Brain microvascular endothelial cell (primary cell): ENCODE data around the gene FEZF2.

Experiments used
- DNase-seq: peaks from one replicate; pipeline ENCODE4 v3.0.0-alpha.2; 2020
- H3K27ac ChIP-seq: fragments of 250-450 bp; sonication (Bioruptor Pico); 2 replicates; pipeline ENCODE4 v1.5.1; 2020; ENCODE audit warnings: mild to moderate bottlenecking, moderate library complexity
- H3K27me3 ChIP-seq: fragments of 250-450 bp; sonication (Bioruptor Pico); replicated peaks from 2 replicates; pipeline ENCODE4 v1.5.1; 2020; ENCODE audit warnings: mild to moderate bottlenecking
- H3K36me3 ChIP-seq: fragments of 250-450 bp; sonication (Bioruptor Pico); replicated peaks from 2 replicates; pipeline ENCODE4 v1.5.1; 2020; ENCODE audit warnings: mild to moderate bottlenecking
- H3K4me3 ChIP-seq: 2 replicates; pipeline ENCODE4 v1.5.1; 2011; ENCODE audit warnings: low read depth, mild to moderate bottlenecking, control low read depth, low read length, moderate library complexity
- in situ Hi-C: cut with HindIII; loops from 2 replicates; pipeline ENCODE4 v1.10.0; 2017; ENCODE audit warnings: low sequenced_read_pairs, low pct_ligation_motif_present
- TF ChIP-seq, protein P1 (sequence below): IDR thresholded peaks from 2 replicates; pipeline ENCODE4 v1.5.1; 2011; ENCODE audit warnings: low read depth, mild to moderate bottlenecking, moderate library complexity, low read length, control low read depth, inconsistent platforms; ENCODE audit errors: missing control alignments

Gene FEZF2

GRCh38 chr3:62406945-62407344 lies 33.6 kb upstream of the FEZF2 start:
- no peak overlapping the region for H3K27ac ChIP-seq
- TF ChIP-seq, protein P1, sequence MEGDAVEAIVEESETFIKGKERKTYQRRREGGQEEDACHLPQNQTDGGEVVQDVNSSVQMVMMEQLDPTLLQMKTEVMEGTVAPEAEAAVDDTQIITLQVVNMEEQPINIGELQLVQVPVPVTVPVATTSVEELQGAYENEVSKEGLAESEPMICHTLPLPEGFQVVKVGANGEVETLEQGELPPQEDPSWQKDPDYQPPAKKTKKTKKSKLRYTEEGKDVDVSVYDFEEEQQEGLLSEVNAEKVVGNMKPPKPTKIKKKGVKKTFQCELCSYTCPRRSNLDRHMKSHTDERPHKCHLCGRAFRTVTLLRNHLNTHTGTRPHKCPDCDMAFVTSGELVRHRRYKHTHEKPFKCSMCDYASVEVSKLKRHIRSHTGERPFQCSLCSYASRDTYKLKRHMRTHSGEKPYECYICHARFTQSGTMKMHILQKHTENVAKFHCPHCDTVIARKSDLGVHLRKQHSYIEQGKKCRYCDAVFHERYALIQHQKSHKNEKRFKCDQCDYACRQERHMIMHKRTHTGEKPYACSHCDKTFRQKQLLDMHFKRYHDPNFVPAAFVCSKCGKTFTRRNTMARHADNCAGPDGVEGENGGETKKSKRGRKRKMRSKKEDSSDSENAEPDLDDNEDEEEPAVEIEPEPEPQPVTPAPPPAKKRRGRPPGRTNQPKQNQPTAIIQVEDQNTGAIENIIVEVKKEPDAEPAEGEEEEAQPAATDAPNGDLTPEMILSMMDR = no peak
- in situ Hi-C loops = no loop called here
- H3K36me3 ChIP-seq = no peaks in the 10 kb centered on the region
- no peak for DNase-seq
- H3K27me3 ChIP-seq = no peaks in the 10 kb centered on the region
- no peak overlapping the region for H3K4me3 ChIP-seq

GRCh38 chr3:62405566-62405965 lies 32.2 kb upstream of the FEZF2 start:
- Histone ChIP-seq H3K36me3 (no peaks in the 10 kb centered on the region), H3K27ac (no peak overlapping the region), H3K27me3 (no peaks in the 10 kb centered on the region), H3K4me3 (no peak overlapping the region)
- TF ChIP-seq, protein P1 = no peak
- no peak for DNase-seq
- in situ Hi-C loops = no loop called here

- H3K4me3 ChIP-seq = no peak overlapping the region
- no peak for DNase-seq
- no peak overlapping the region for H3K27ac ChIP-seq
- in situ Hi-C loops = no loop called here
- TF ChIP-seq, protein P1 = no peak
- H3K27me3 ChIP-seq = no peaks in the 10 kb centered on the region
- no peaks in the 10 kb centered on the region for H3K36me3 ChIP-seq
Measured at GRCh38 chr3:62405135-62405534, 31.8 kb upstream of the FEZF2 start.

DNA sequence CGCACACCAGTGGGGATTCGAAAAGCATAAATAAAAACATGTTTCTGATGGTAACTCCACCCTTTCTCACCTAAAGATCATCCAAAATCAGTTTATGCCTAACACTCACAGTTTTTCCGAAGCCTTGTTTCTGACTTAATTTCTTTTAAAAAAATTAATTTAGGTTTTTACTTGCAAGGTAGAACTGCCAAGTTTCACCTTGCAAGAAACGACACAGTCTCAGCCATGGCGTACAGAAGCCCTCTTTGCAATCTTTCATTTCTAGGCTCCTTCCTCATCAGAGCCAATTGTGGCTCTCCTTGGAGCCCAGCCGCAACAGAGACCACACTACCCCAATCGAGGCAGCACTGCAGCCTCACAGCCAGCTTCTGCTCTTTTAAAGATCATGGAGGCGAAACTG lies 31.0 kb upstream of the FEZF2 start:
- no peak for DNase-seq
- H3K27me3 ChIP-seq = no peaks in the 10 kb centered on the region
- TF ChIP-seq, protein P1 = no peak
- no peak overlapping the region for H3K27ac ChIP-seq
- in situ Hi-C loops = no loop called here
- H3K36me3 ChIP-seq = no peaks in the 10 kb centered on the region
- no peak overlapping the region for H3K4me3 ChIP-seq

DNA sequence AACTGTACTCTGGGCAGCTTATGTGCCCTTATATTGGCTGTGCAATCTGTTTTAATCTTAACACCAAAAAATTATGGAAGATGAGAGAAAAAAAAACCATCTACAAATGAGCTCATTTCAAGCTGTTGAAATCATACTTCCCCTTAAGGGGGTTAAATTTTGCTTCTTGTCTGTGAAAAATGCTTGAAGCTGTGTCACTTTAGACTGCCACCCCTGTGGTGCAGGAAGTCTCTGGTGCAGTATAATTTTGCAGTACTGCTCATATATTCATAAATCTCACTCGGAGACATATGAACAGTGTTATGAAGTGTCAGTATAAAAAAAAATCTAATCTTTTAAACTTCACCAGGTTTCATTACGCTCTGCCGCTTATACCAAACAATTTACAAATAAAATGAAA lies 30.4 kb upstream of the FEZF2 start:
- Histone ChIP-seq H3K27me3 (no peaks in the 10 kb centered on the region), H3K36me3 (no peaks in the 10 kb centered on the region), H3K27ac (no peak overlapping the region), H3K4me3 (no peak overlapping the region)
- TF ChIP-seq, protein P1 = no peak
- no peak for DNase-seq
- in situ Hi-C loops = no loop called here

- Histone ChIP-seq H3K36me3 (no peaks in the 10 kb centered on the region), H3K4me3 (no peak overlapping the region), H3K27ac (no peak overlapping the region), H3K27me3 (no peaks in the 10 kb centered on the region)
- in situ Hi-C loops = no loop called here
- TF ChIP-seq, protein P1 = no peak
- DNase-seq = no peak
Measured at GRCh38 chr3:62392626-62393292, 19.4 kb upstream of the FEZF2 start.
